HG03342 (cell line): ENCODE results near the gene TMEM140.
A peak's percentile ranks its signal among the peaks of the same experiment; 100 is the strongest.
"Not testable (repeated sequence)": the region's sequence is repeated elsewhere in the genome, so short reads cannot be mapped to it uniquely, and the experiment has no call there.

ENCODE experiments used
- ATAC-seq: cut with Tn5 transposase; IDR thresholded peaks from one replicate; pipeline ENCODE4 v1.9.1; 2021; ENCODE audit warnings: mild to moderate bottlenecking, moderate library complexity; ENCODE audit not compliant: unreplicated experiment

Gene TMEM140

DNA sequence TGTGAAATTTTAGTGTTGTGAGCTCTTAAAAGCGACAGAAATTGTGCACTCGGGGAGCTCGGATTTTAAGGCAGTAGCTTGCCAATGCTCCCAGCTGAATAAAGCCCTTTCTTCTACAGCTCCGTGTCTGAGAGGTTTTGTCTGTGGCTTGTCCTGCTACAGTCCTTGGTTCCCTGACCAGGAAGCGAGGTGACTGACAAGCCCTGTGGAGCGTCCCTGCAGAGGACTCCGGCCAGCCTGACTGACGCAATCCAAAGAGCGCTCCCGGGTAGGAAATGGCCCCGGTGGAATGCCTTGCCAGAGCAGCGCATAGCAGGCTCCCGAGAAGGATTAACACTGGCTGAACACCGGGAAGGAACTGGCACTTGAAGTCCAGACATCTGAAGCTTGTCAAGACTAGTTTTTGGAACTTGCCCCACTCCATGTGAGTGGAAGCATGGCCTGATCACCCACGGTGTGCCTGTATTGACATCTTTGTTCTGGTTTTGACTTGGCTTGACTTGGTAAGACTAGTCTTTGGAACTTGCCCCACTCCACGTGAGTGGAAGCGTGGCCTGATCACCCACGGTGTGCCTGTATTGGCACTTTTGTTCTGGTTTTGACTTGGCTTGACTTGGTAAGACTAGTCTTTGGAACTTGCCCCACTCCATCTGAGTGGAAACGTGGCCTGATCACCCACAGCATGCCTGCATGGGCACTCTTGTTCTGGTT lies 23.9 kb downstream of the TMEM140 start:
- ATAC-seq: not testable (repeated sequence)

DNA sequence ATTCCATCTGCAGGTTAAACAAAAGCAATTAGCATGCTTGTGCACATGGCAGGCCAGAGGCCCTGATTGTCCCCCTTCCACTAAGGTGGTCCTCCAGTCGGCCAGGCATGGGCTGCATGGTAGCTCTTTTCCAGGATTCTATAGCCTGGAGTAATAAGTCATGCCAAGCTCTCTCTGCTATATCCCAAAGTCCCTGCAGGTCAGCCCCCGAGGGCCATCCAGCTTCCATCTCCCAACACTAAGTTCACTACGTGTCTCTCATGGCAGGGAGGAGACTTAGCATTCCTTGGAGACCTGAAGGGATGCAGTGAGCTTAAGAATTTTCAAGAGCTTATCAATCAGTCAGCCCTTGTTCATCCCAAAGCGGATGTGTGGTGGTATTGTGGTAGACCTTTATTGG lies 26.0 kb downstream of the TMEM140 start:
- ATAC-seq: not testable (repeated sequence)

DNA sequence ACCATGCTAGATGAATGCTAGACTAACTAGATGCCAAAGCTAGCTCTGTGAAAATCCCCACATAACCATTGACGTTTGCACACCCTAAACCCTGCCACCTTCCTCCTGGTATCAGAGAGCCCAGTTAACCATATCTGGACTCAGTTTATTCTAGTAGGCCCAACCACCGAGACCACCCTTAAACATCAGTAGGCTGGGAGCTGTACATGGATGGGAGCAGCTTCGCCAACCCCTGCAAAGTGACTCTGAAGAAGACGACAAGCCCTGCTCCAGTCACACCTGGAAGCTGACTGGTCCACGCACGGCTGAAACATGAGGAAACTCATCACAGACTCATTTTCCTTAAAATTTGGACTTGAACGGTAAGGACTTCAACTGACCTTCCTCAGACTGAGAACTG lies 27.1 kb downstream of the TMEM140 start:
- no peak for ATAC-seq

DNA sequence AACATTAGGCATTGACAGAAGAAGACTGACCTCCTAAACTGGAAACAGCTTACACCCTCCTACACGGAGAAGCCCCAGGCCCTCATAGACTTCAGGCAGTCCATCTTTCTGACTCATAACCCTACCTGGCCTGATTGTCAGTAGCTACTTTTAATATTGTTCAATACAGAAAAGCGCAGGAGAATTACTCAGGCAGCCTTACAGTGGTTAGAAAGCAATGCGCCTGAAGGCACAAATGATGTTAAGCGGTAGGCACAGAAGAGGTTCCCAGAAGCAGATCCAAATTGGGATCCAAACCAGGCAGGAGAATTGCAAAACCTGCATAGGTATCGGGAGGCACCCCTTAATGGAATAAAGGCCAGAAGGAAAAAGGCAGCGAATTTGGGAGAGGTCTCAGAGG lies 28.1 kb downstream of the TMEM140 start:
- ATAC-seq: no peak

DNA sequence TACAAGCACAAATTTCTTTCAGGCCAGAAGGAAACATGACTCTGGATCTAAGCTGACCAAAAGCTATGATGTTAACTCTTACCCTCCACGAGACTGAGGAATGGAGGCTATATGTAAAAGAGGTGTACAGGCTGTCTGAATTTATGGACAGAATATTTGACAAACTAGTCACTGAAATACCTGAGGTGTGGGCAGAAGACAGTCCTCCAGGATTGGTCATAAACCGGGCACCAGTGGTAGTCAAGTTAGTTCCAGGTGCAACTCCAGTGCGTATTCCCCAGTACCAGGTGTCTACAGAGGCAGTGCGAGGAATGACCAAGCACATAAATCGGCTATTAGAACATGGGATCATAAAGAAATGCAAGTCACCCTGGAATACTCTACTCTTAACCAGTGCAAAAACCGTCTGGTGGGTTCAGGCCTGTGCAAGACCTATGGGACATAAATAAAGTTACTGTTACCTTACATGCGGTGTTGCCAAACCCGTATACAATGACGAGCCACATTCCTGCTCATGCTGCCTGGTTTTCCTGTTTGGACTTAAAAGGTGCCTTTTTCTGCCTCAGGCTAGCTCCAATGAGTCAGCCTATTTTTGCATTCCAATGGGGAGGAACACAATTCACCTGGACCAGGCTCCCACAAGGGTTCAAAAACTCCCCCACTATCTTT lies 29.3 kb downstream of the TMEM140 start:
- no peak for ATAC-seq

DNA sequence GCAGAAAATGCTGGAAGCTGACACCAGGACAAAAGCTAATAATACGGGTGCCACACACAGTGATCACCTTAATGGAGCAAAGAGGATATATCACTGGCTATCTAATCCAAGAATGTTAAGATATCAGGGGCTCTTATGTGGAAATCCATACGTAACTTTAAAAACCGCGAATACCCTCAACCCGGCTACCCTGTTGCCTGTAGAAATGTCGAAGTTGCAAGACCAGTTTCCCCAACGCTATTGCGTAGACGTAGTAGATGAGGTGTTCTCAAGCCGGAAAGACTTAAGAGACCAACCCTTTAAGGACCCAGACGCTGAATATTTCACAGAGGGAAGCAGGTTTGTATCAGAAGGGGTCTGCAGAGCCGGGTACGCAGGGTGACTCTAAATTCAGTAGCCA lies 30.5 kb downstream of the TMEM140 start:
- ATAC-seq: no peak

DNA sequence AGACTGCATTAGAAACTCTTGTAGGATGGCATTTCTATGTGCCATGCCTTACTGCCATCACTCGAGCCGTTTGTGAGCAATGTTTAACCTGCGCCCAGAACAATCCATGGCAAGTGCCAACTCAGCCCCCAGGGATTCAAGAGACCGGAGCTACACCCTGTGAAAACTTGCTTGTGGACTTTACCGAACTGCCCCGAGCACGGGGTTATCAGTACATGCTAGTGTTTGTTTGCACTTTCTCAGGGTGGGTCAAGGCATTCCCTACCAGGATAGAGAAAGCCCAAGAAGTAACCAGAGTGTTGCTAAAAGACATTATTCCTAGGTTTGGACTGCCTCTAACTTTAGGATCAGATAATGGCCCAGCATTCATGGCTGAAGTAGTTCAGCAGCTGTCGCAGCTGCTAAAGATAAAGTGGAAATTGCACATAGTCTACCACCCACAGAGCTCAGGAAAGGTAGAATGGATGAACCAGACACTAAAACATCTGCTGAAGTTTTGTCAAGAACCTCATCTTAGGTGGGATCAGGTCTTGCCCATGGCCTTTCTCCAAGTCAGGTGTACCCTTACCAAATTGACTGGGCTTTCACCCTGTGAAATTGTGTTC lies 31.6 kb downstream of the TMEM140 start:
- ATAC-seq: no peak

DNA sequence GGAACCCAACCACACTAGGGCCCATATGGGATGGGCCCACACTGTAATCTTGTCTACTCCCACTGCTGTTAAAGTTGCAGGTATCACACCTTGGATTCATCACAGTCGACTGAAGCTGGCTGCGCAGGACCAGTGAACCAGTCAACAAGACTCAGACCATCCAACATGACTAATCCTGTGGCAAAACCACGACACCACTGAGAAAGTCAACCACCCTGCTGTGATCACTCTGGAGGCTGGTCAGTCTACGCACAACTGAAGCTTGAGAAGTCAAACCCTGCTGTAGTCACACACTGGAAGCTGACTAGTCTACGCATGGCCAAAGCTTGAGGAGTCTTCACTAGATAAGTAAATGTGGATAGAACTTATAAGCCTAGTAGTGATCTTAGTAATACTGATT lies 32.2 kb downstream of the TMEM140 start:
- no peak for ATAC-seq

DNA sequence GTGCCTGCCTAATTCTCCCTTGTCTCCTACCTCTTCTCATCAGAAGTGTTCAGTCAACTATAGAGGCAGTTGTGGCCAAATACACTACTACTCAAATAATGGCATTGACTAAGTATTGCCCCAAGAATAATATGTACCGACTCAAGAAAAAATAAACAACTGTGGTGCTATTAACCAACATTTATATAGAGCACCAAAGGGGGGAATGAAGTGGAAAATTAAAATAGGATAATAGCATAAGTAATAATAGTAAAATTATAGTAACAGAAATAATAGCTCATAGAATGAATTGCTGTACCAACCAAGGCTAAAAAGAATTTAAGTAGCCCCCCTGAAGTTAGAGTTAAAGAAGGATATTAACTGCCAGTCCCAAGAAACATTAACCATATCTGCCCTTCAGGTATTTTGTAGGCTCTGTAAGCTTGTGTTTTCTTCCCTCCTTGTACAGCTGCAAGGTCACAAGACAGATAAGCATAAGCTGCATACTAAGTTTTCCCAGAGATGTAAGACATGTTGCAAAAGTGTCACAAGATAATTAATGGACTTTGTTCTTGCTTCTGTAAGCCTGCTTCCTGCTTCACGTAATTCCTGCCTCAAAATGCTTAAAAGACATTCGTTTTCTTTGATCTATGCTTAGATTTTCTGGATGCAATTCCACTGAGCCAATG lies 33.5 kb downstream of the TMEM140 start:
- no peak for ATAC-seq

DNA sequence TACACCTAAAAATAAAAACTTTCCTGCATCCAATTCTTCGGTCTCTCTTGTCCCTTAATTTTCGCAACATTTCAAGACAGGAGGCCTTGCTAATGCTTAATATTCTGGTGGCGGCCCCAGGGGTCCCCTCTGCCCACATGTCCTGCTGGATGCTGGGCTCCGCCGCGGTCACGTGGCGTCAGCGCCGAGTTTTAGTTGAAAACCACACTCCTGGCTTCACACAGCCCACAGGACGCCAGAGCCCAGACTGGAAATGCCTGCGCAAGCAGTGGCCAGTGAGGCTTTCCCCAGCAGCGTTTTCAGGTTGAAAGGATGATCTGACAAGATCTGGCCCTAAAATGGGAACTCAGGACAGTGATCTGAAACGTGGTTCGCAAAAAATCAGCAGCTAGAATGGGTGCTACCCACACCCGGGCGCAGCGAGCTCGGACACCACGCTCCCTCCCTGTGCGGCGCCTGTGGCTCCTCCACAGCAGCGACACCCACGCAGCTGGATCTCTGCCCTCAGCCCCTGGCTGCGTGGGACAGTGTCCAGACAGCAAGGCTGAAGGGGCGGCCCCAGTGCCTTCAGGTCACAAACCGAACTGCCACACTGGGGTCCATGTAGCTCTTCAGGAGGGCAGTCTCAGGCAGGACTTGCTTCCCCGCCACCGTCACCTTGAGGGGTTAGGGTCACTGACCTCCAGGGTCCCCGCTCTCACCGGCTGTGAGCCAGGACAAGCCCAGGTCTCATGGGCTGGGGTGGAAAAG lies 34.2 kb downstream of the TMEM140 start:
- ATAC-seq: no peak

DNA sequence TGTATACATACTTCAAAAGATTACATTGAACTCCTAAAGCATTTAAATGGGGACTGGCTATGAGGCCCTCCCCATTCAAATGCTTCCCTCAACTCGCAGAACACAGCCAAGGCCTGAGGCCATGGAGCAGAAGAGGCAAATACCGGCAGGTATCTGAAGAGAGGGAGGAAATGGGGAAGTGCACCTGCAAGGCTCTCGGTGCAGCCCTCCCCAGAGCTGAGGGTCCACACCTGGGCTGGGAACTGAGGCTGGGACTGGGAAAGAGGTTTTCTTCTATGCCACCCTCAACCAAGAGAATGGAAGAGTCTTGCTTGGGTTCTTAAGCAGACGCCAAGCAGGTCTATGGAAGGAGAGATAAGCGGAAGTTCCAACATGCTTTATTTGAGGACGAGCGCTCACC lies 35.6 kb downstream of the TMEM140 start:
- no peak for ATAC-seq

DNA sequence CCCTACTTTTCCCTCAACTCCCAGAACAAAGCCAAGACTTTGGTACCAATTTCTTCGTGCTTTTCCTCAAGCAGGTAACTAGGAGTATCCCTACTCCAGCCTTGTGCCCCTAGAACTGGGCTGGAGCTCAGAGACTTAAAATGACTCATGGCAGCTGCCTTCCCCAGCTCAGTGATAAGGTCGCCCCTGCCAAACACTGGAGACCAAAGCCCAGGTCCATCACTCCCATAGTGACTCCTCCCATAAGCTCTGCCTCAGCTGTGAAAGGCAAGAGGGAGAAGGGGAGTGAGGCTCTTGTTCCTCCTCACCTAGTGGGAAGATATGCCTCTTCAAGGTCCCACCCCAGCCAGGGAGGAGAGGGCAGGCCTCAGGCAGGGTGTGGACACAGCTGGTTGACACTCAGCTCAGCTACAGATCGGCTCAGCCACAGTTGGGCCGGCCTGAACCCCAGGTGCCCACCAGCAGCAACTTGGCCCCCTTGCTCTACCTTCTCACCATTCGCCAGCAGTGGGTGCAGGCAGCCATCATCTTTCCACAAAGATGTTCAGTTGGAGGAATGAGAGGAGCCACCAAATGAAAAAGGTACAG lies 36.5 kb downstream of the TMEM140 start:
- ATAC-seq: no peak

DNA sequence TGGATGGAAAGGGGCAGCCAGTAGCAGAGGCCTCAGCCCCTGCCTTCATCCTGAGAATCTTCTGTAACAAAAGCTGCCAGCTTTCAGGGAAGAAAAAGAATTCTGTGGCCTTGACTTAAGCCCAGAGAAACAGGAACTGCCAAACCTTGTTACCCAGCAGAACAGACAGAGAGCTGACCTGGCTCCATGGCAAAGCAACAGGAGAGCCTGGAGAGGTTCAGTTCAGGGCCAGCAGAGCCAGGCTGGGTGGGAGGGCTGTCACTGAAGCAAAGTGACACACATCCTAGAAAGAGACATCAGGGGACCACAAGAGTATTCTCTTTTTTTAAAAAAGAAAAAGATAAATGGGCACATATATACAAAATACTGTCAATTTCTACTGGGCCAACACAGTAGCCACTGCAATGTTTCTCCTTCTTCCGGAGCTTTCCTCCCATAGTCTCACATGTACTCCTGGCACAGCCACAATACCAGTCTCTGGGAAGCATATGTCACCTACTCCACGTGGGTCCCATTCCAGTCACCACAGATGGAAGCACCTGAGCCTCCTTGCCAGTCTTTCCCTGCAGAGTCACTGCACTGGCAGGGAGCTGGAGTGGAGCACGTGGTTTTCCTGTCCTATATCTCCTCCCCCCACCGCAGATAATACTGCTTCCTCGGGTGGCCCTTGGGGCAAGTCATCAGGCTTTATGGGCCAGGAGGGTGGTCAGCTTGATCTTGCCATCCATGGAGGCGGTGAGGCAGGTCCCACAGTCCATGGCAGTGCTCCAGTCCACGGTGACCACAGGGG lies 37.8 kb downstream of the TMEM140 start:
- no peak for ATAC-seq

DNA sequence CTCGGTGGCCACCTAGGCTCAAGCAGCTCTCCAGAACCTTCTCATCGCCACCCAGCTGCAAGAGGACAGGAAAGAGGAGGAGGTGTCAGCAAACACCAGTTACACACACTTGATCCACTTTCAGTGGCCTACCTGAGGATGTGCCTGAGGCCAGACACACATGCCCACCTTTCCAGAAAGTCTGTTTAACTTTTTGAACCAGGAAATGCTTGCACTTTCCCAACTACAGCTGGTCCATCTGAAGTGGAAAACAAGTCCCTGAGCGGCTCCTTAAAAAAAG lies 38.3 kb downstream of the TMEM140 start:
- ATAC-seq: no peak

DNA sequence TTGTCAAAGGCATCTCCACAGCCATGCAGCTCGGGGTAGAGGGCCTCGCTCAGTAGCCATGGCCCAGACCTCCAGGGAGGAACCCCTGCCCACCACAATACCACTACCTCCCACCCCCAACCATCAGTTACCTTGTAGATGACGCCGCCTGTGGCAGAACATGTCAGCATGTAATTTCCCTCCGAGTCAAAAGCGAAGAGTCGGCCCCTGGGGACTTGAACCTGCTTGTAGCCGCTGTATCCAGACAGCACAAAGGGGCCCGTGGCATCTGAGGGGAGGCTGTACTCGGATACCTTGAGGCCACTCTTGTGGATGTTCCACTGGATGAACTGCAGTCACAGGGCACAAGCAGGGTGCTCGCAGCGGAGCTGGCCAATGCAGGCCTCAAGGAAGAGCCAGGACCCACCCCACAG lies 39.0 kb downstream of the TMEM140 start:
- ATAC-seq: peak; percentile 57

DNA sequence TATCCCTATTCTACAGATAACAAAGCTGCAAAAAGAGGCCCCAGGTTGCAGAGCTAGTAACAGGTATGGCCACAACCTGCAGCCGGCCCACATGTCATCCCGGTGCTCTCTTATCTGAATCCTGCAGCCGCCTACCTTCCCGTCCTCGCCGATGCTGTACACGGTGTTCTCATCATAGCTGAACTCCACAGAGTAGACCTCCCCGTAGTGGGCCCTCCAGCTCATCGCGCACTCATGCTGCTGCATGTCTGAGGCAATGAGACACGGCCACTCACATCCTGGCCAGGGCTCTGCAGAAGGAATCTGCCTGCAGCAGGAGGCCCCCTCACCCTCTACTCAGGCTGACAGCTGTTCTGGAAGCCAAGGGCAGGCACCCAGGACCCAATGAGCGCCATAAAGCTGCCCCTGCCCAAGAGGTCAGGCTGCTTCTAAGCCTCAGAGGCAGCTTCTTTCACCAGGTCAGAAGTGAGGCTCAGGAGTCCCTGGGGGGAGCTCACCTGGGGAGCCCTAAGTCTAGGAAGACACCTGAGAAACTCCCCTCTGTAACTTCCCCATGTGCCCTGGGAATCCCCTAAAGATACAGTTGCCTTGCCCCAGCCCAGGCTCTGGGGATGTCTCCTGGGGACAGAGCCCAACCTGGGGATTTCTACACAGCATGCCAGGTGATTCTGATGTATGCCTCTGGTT lies 40.6 kb downstream of the TMEM140 start:
- ATAC-seq: peak; percentile 46

DNA sequence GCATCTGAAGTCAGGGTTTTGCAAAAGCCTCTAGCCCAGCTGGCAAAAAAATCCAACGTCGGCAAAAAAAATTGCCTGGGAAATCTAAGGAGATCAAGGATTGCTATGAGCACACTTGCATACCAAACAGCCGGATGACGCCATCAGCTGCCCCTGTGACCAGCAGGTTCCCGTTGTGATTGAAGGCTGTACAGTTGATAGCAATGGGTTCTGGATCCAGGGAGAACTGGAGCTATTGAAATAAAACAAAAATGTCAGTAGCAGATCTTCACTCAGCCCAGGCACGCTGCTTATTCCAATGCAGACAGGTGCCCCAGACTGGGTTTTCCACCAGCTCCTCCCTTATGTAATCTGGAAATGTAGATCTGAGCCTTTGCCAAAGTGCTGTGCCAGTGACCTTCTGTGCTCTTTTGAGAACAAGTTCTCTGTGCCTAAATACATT lies 41.4 kb downstream of the TMEM140 start:
- no peak for ATAC-seq

DNA sequence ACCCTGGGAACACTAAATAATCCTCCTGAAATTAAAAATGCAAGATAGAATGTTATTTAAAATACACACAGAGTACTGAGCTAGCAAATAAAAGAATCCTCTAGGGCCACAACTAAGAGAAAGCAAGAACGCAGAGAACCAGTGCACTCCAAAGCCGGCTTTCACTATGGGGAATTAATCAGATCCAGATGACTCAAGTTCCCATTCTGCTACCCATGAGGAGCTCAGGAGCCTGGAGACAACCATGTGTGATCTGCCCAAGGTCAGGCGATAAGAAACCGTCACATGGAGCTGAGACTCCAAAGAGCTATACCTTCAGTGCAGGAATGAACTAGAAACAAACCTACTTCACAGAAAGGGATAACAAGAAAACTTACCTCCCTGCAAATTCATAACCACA lies 42.1 kb downstream of the TMEM140 start:
- no peak for ATAC-seq

DNA sequence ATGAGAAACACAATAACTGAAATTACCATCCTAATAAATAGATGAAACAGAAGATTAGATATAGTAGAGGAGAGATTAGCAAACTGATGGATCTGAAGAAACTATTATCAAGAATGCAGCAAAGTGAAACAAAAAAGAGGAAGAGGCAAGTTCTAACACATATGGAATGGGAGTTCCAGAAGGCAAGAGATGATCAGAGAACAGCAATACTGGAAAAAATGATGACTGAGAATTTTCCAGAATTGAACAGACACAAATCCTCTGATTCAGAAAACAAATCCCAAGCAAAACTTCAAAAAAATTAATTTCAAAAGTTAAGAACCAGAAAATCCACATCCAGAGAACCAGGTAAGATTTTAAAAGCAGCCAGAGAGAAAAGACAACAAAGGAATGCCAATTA lies 42.8 kb downstream of the TMEM140 start:
- no peak for ATAC-seq
